Dermis blood vessel endothelial cell (primary cell): ENCODE data around the gene WWOX. TPM values are rescaled to one million over a fixed set of nuclear protein-coding genes. Genes with fewer than 3 reads are reported as not detected.

Experiments used
- DNase-seq: peaks from one replicate; pipeline ENCODE4 v3.0.0; 2010
- total RNA-seq: library from RNA; depleted of rRNA; stranded (reverse); fragments of >200 nt; gene quantifications from 2 replicates; pipeline ENCODE4 v1.2.3, GENCODE V29; 2014

WWOX gene
- total RNA-seq, 1 donor from 2014 or later: 14.5 TPM

DNA sequence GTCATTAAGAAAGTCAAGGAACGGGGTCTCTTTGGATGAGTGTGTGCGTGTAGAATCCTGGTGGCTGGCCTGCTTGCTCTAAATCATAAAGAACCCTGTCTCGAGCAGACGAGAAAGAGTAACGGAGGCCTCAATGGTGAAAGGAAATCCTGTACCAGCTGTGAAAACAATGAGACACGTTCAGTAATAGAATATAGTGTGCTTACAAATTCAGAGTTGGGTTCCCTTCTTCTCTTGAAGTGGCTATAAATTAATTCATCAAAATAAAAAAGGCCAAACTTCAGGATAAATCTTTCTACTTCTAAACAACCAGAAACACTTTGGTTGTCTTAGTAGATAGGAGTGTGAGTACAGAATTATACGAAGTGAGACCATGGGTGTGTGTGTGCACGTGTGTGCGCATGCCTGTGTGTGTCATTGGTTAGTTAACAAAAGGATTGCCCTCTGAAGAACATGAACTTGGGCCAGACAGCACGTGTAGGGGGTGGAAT lies 48.5 kb downstream of the WWOX start:
- peak; percentile 52 for DNase-seq

DNA sequence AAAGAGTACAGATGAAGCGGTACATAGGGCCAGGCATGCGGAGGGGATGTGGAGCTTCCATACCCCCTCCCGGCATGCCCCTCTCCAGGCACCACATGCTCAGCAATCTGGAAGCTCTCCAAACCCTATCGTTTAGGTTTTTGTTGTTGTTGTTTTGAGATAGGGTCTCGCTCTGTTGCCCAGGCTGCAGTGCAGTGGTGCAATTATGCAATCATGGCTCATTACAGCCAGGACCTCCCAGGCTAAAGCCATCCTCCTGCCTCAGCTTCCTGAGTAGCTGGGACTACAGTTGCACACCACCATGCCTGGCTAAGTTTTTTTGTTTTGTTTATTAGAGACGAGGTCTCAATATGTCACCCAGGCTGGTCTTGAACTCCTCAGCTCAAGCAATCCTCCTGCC lies 50.8 kb downstream of the WWOX start:
- no peak for DNase-seq

DNA sequence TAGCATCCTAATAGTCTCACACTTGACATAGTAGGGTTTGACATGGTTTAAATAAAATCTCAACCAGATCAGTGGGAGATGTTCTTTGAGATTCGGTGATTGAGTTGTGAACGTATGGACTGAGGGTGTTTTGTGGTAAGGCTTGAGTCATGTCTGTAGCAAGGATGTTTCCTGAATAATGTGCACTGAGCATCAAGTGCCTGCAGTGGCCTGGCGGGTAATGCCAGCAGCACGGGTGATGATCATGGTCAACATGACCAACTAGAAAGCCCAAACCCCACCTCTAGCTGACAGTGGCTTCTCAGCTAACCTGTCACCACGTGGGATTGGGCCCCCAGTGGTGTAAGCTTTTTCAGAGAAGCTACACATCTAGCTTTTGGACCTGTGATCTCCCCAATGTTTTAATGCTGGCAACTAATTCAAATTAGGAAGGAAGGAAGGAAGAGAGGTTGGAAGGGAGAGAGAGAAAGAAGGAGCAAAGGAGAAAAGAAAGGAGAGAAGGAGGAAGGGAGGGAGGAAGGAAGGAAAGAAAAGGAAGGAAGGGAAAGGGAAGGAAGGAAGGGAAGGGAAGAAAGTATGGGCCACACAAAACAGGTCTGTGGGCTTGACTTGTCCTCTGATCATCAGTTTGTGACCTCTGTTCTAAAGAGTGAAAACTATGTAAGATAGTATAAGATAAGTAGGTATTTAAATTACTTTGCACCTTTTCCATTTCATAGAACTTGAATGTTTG lies 55.4 kb downstream of the WWOX start:
- DNase-seq: no peak

DNA sequence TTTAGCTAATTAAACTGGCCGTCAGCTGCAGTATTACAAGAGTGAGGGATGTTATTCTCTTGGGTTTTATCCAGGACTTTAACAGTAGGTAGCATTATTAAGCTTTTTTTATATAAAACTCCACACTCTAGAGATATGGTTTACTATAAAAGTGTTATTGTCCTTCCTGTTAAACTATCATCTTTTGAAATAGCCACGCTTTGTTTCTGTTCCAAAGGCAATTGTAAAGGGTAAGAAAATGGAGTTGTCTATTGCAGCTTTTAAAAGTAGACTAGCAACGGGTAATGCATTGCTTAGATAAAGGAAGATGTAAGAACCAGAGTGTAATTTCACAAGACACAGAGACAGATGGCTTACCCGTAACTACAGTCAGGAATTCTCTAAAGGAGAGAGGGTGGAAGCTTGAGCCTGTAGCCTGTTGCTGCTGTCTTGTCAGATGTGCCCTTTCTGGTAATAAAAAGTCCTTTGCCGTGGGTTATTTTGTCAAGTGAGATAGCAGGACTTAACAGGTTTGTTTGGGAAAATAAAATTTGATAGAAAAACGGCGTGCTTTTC lies 56.4 kb downstream of the WWOX start:
- DNase-seq: no peak

DNA sequence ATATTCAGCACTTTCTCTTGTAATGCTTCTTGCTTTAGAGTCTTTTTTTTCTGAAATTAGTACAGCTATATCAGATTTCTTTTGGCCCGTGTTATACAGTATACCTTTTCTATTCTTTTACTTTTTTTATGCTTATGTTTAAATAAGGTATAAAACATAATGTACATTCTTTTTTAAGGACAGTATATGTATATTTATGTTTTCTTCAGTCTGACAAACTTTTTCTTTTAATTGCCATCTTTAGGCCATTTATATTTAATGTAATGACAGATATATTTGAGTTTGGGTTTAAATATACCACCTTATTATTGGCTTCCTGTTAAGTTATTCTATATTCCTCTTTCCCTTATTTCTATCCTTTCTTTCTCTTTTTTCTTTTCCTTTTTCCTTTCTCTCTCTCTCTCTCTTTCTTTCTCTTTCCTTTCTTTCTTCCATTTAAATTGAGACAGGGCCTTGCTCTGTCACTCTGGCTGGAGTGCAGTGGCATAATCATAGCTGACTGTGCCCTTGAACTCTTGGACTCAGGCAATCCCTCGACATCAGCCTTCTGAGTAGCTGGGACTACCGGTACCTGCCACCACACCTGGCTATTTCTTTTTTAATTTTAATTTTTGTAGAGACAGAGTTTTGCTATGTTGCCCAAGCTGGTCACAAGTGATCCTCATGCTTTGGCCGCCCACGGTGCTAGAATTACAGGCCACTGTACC lies 61.7 kb downstream of the WWOX start:
- no peak for DNase-seq

DNA sequence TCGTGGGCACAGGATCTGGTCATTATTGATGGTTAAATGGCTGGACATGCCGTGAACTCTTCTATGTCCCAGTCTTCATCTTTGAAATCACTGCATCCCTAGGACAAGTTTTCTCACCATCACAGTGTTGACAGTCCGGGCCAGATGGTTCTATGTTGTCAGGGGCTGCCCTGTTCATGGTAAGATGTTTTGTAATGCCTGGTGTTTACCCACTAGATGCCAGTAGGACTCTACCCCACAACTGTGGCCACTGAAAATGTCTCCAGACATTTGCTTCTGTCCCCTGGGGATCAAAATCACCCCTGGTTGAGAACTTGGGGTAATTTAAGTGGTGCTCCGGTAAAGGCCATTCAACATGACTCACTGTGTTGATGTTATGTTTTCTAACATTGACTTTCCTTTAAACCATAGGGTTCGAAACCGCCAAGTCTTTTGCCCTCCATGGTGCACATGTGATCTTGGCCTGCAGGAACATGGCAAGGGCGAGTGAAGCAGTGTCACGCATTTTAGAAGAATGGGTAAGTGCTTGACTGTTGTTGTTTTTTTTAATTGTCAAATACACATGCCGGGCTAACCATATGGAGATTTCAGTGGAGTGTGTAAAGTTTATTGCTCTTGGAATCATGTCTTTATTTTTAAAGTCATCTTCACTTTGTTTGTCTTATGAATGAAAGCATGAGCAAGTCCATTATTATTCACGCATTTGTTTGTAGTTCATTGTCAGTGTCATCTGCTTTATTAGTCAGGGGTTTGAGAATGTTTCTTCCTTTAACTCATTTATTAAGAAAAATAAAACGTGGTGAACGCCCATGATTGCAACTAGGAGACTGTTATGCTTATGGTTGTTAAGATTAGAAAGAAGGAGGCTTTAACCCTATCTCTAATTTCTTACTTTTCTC lies 64.6 kb downstream of the WWOX start:
- no peak for DNase-seq

DNA sequence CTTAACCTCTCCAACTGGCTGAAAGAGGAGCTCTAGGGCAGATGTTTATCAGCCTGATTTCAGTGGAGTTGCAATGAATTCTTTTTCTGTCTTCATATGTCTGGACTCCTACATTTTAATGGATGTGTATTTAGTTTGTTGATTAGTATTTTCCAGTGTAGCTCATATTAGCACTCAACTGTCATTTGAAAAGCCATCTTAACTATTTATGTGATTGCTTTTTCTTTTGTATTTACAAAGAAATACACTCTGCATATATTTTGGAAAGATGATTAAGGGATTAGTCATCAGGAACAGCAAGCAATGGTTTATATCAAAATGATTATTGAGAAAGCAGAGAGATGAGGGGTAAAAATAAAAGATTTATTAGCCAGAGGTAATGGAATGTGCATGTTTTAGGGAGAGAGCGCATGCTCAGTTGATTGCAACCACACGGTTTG lies 71.1 kb downstream of the WWOX start:
- DNase-seq: no peak

DNA sequence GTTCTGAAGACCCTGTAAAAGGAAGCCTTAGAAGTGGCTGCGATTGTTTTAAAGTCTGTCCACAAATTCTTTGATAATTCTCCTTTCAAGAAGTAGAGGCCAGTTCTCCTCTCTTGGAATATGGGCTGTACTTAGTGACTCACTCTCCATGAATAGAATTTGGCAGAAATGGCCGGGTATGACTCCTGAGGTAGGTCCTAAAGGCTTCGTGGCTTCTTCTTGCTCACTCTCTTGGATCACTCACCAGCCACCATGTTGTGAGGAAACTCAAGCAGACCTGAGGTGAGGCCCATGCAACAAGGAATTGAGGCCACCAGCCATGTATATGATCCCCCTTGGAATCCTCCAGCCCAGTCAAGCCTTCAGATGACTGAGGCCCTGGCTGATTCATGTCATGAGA lies 75.8 kb downstream of the WWOX start:
- no peak for DNase-seq

DNA sequence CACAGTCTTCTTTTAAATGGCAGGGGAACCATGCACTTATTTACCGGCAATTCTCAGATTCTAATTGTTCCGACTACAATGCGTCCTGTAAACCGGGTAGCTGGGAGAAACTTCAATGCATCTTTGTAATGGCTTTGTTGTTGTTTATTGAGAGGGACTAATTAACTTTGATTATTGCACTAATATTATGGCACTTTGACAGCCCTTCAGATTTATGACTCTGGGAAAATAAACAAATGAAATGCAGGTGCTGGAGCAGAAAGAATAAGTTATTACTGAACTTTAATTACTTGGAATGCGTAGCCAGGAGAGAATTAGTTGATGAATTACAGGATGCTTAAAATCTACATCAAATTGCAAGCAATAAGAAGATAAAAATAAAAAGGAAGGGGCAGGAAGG lies 77.0 kb downstream of the WWOX start:
- no peak for DNase-seq

DNA sequence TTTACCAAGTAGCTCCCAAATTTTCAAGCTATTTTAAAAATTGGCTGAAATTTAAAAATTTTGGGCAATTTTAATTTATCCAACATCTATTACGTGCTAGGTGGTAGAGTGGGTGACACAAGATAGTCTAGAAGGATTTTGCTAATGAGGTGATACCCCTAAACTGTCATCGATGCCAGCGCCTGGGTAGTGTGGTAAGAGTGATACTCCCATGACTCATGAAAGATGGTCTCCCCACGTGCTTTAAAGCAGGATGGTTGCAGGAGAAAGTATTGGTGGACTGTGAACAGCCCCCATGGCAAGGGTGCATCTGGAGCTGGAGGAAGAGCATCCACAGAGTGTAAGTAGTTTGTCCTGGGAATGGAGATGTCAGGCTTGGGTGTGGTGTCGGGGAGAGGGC lies 77.8 kb downstream of the WWOX start:
- no peak for DNase-seq

DNA sequence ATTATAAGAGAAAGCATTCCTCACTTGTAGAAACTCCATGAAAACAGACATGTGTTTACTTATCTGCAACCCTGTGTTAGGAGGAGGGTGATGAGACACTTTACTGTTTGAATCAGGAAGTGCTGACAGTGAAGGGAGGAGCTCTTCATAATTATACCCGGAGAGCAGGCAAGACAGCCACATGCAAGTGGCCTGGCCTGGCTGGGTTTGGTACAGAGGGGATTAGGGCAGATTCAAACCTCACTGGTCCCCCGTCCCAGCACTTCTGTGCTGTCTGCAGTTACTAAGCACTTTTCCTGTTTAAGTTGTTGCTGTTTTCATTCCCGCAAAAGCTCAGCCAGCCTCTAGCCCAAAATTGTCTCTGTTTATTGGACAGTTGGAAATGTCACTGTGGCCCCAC lies 78.5 kb downstream of the WWOX start:
- DNase-seq: no peak

DNA sequence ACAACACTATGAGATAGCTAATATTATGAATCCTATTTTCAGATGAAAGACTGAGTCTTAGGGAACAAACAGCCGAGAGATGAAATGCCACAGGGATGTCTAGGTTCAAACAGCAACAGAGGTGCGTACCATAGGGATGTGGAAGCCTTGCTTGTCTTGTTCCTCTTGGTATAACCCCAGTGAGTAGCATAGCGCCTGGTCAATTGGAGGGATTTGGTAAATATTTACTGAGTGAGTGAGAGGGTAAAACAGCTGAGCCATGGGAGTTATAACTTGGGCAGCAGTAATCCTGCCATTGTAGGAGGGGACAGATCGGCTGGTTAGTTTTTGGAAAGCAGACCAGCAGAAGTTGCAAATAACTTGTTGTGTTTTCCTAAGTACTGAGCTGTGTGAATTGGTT lies 80.2 kb downstream of the WWOX start:
- no peak for DNase-seq

DNA sequence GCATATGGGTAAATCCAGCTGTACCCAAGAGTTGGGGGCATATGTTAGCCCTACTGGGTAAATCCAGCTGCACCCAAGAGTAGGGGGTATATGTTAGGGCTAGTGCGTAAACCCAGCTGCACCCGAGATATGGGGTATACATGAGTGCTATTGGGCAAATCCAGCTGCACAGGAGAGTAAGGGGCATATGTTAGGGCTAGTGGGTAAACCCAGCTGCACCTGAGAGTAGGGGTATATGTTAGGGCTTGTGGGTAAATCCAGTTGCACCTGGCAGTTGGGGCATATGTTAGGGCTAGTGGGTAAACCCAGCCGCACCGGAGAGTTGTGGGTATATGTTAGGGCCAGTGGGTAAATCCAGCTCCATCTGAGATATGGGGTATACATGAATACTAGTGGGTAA lies 80.9 kb downstream of the WWOX start:
- DNase-seq: no peak

DNA sequence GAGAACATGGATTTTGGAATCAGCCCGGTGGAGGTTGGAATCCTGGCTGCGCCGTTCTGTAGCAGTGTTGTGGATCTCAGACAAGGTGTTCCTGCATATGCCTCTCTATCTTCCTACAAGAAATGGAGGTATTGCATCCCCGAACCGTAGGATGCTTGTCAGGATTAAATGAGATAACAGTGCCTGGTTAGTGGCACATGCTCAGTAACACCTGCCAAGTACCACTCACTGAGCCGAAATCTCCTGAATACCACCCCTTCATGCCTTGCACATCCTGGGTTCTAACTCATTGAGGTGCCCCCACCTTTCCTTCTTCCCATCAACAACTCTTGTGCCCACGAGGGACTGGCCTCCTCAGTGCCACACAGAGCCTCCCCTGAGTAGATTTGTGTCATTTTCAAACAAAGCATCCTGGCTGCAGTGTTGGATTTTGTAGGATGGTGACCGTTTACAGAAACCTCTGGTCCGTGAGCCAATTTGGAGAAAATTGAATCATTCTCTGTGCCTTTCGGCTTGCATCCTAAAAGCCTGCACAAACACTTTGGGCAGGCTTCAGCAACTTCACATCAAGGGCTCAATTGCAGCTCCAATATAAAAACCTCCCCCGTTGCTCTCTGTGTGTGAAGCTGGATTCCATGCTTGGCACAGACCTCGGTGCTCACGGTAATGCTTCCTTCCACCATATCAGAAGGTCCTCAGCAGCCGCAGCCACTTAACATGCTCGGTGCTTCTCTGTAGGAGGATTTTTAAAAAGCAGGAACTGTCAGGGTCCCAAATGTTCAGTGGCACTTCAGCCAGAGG lies 84.2 kb downstream of the WWOX start:
- DNase-seq: no peak

DNA sequence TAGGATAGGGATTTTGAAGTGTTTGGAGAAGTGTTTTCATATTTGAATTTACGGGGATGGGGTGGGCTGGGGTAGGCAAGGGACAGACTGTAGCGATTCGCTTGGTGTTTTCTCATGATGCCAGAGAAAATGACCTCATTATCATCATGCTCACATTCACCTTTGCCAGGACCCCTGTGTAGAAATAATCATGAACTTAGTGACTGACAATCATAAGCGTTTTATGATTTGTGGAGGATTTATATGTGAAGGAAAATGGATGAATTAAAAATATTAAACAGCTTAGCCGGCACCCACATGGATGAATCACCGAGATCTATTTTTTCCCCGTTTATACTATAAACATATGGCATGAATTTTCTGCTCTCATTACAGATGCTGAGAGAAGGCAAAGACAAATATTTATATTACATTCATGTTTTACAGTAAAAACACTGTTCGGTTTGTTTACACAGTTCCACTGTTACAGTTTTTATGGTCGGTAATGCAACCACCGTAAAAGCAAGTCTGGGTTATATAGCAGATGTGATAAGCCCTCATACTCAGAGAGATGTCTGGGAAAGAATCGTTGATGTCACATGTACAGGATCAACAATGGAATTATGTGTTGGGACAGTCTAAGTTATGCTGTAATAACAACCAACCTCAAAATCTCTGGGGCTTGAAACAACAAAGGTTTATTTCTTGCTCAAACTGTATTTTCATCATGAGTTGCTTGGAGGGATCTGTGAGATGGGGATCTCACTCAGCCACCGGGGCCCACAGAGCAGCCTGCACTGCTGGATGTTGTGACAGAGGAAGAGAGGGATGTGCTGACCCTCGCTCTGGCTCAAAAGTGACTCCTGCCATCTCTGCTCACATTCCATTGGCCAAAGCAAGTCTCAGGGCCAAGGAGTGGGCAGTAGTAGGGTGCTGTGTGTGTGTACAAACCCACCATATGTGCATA lies 85.1 kb downstream of the WWOX start:
- no peak for DNase-seq

DNA sequence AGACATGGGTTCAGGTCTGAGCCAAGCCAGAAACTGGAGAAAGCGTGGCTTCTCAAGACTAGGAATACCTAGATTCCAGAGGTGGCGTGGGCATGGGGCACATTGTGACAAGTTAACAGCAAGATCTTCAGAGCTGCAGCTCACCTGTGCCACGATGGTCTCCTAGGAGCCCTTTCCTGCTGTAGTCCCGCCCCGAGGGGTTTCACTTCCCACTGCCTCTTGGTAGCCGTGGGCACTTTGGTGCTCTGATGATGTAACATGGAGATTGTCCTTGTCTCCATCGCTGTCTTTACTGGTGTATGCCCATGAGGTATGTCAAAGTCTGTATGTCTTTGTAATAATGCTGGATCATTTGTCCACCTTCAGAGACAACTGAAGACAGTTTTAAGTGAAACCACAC lies 89.7 kb downstream of the WWOX start:
- DNase-seq: no peak

DNA sequence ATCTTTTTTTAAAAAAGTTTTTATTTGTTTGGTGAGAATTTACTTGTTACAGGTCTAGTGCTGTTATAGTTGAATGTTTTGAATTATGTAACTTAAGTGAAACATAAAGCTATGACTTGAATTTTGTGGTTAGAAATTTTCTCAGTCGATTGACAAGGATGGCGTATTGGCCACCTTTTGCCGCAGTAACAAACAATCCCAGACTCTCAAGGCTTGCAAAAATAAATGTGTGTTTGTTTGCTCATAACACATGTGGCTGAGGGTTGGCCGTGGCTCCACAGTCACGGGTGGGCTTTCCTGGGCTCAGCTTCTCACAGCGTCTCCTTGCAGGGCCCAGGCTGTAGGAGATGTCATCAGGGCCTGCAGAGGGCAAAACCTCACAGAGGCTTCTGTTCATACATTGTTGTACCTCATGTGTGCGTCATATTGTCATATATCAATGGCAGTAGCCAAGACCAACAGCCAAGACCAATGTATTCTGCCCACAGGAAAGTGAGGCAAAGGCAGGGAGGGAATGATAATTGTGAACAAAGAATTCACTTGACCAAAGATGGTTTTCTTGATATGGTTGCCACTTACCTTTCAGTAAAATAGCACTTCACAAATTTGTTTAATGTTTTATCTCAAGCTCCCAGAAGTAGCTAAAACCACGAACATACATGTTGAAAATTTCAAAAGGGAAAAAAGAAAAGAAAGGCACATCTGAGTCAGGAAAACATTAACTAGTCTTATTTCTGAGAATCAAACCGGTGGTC lies 93.5 kb downstream of the WWOX start:
- DNase-seq: no peak

DNA sequence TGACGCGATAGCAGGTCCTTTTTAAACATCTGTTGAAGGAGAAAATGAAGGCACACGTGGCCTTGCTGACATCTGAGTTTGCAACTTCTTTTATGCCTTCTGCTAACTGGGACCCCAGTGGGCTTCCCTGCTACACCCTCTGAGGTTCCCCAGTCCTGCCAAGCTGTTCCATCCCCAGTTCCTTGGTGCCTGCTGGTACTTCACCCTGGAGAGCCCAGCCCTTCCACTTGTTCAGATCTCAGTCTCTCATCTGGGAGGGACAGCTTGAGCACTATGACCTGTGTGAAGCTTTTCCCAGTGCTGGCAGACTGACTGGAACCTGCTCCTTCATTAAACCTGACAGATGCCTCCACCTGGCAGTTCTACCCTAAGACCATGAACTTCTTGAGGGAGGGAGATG lies 95.5 kb downstream of the WWOX start:
- no peak for DNase-seq

DNA sequence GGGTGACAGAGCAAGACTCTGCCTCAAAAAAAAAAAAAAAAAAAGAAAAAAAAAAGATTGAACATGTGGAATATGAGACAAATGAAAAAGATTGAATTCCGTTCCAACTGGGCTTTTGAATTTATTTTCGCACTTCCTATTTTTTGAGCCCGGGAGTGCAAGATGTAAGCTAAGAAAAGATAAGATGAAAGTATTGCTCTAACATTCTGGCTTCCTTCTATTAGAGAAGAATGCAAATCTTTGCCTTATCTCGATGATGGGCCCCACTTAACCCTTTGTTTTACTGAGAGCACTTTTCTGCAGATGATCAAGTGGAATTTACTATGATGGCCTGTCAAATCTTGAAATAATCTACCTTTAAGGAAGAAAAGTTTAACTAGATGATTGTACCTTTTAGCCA lies 96.3 kb downstream of the WWOX start:
- DNase-seq: no peak

DNA sequence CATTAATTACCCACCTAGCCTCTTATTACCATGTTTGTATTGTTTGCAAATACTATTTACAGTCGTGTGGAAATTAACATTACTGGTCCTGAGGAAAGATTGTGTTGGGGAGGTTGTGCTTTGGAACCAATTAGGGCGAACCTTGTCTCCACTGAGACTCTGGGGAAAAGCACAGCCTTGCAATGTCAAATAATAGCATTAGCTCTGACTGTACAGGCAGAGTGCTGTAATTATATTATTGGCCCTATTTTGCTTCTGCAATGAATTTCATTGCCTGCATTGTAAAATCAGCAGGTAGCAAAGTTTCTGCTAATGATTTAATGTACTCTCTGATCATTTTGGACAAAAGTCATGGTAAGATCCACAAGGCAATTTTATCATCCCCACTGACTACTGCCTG lies 97.0 kb downstream of the WWOX start:
- DNase-seq: no peak
